WTC11 (cell line): ENCODE results near the gene DUOX1. TPM values are rescaled to one million over a fixed set of nuclear protein-coding genes. Genes with fewer than 3 reads are reported as not detected.
A peak's percentile ranks its signal among the peaks of the same experiment; 100 is the strongest.

Experiments used
- ATAC-seq: fragments of 200-7000 bp; cut with Tn5 transposase; 2 replicates; pipeline ENCODE4 v1.10.0; 2021; ENCODE audit warnings: mild to moderate bottlenecking, moderate library complexity
- CTCF ChIA-PET: fragments of 300-600 bp; sonication (Branson Sonifier 250); formaldehyde crosslinking; loops from one replicate; lab custom pipeline; 2021; ENCODE audit warnings: antibody characterized with exemption; lab: Charles Lee
- POLR2A ChIA-PET: fragments of 350-600 bp; sonication (Branson Sonifier 250); formaldehyde crosslinking; loops from one replicate; lab custom pipeline; 2021; ENCODE audit warnings: antibody characterized with exemption; lab: Charles Lee
- DNase-seq: peaks from one replicate; pipeline ENCODE4 v3.0.0; 2021; ENCODE audit warnings: low spot score
- H3K27ac Mint-ChIP-seq: 2 replicates; pipeline ENCODE4 v1.8.0; 2021; ENCODE audit warnings: mixed read lengths
- H3K27me3 Mint-ChIP-seq: 2 replicates; pipeline ENCODE4 v1.8.0; 2021; ENCODE audit warnings: low read depth, mild to moderate bottlenecking, moderate library complexity, mixed read lengths
- H3K36me3 Mint-ChIP-seq: 2 replicates; pipeline ENCODE4 v1.8.0; 2021; ENCODE audit warnings: mixed read lengths
- H3K4me1 Mint-ChIP-seq: 2 replicates; pipeline ENCODE4 v1.8.0; 2022; ENCODE audit warnings: mixed read lengths
- H3K4me3 Mint-ChIP-seq: 2 replicates; pipeline ENCODE4 v1.8.0; 2021; ENCODE audit warnings: mild to moderate bottlenecking, moderate library complexity, mixed read lengths
- H3K9me3 Mint-ChIP-seq: 2 replicates; pipeline ENCODE4 v1.8.0; 2021; ENCODE audit warnings: mixed read lengths
- ESRRA ChIP-seq: sonication (generic); formaldehyde crosslinking; IDR thresholded peaks from 2 replicates; pipeline ENCODE4 v1.8.1; 2022; ENCODE audit warnings: mild to moderate bottlenecking, missing genetic modification reagents, borderline replicate concordance
- FOXJ3 ChIP-seq: sonication (generic); formaldehyde crosslinking; IDR thresholded peaks from 2 replicates; pipeline ENCODE4 v1.9.0; 2021; ENCODE audit warnings: missing genetic modification reagents, mild to moderate bottlenecking, borderline replicate concordance
- JAZF1 ChIP-seq: fragments of 250-450 bp; sonication (Bioruptor Pico); IDR thresholded peaks from 2 replicates; pipeline ENCODE4 v1.9.0; 2021; ENCODE audit warnings: moderate library complexity, mild to moderate bottlenecking, inconsistent platforms
- KAT7 ChIP-seq: sonication (generic); formaldehyde crosslinking; IDR thresholded peaks from 2 replicates; pipeline ENCODE4 v1.8.1; 2023; ENCODE audit warnings: missing genetic modification reagents, mild to moderate bottlenecking, borderline replicate concordance
- MYBL2 ChIP-seq: sonication (generic); formaldehyde crosslinking; IDR thresholded peaks from 2 replicates; pipeline ENCODE4 v1.8.1; 2023; ENCODE audit warnings: mild to moderate bottlenecking, moderate library complexity, missing genetic modification reagents
- ZNF219 ChIP-seq: sonication (generic); formaldehyde crosslinking; IDR thresholded peaks from 2 replicates; pipeline ENCODE4 v1.8.0; 2023; ENCODE audit warnings: missing genetic modification reagents, mild to moderate bottlenecking, borderline replicate concordance
- ZNF532 ChIP-seq: fragments of 250-450 bp; sonication (Bioruptor Pico); IDR thresholded peaks from 2 replicates; pipeline ENCODE4 v1.9.0; 2021; ENCODE audit warnings: mild to moderate bottlenecking, borderline replicate concordance
- total RNA-seq: library from RNA; stranded (reverse); gene quantifications from 3 replicates; pipeline ENCODE4 v1.2.3, GENCODE V29; 2021
- TF ChIP-seq, protein P1 (sequence below): sonication (generic); formaldehyde crosslinking; IDR thresholded peaks from 2 replicates; pipeline ENCODE4 v1.8.0; 2023; ENCODE audit warnings: missing genetic modification reagents, mild to moderate bottlenecking, borderline replicate concordance
- TF ChIP-seq, protein P2 (sequence below): sonication (generic); formaldehyde crosslinking; IDR thresholded peaks from 2 replicates; pipeline ENCODE4 v1.8.0; 2023; ENCODE audit warnings: mild to moderate bottlenecking, missing genetic modification reagents
- TF ChIP-seq, protein P3 (sequence below): fragments of 250-450 bp; sonication (Bioruptor Pico); IDR thresholded peaks from 2 replicates; pipeline ENCODE4 v2.1.2; 2022; ENCODE audit warnings: mild to moderate bottlenecking, moderate library complexity
- TF ChIP-seq, protein P4 (sequence below): fragments of 250-450 bp; sonication (Bioruptor Pico); IDR thresholded peaks from 2 replicates; pipeline ENCODE4 v1.8.0; 2021; ENCODE audit warnings: mild to moderate bottlenecking

Gene DUOX1
- total RNA-seq, 1 experiment from 2014 or later = 1.3 TPM

GRCh38 chr15:45112591-45113379 is 17.0 kb upstream of the DUOX1 start (continued):
- TF ChIP-seq, protein P1, sequence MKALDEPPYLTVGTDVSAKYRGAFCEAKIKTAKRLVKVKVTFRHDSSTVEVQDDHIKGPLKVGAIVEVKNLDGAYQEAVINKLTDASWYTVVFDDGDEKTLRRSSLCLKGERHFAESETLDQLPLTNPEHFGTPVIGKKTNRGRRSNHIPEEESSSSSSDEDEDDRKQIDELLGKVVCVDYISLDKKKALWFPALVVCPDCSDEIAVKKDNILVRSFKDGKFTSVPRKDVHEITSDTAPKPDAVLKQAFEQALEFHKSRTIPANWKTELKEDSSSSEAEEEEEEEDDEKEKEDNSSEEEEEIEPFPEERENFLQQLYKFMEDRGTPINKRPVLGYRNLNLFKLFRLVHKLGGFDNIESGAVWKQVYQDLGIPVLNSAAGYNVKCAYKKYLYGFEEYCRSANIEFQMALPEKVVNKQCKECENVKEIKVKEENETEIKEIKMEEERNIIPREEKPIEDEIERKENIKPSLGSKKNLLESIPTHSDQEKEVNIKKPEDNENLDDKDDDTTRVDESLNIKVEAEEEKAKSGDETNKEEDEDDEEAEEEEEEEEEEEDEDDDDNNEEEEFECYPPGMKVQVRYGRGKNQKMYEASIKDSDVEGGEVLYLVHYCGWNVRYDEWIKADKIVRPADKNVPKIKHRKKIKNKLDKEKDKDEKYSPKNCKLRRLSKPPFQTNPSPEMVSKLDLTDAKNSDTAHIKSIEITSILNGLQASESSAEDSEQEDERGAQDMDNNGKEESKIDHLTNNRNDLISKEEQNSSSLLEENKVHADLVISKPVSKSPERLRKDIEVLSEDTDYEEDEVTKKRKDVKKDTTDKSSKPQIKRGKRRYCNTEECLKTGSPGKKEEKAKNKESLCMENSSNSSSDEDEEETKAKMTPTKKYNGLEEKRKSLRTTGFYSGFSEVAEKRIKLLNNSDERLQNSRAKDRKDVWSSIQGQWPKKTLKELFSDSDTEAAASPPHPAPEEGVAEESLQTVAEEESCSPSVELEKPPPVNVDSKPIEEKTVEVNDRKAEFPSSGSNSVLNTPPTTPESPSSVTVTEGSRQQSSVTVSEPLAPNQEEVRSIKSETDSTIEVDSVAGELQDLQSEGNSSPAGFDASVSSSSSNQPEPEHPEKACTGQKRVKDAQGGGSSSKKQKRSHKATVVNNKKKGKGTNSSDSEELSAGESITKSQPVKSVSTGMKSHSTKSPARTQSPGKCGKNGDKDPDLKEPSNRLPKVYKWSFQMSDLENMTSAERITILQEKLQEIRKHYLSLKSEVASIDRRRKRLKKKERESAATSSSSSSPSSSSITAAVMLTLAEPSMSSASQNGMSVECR (CRISPR knock-in tag) = no peak
- no peak for TF ChIP-seq JAZF1
- TF ChIP-seq, protein P2, sequence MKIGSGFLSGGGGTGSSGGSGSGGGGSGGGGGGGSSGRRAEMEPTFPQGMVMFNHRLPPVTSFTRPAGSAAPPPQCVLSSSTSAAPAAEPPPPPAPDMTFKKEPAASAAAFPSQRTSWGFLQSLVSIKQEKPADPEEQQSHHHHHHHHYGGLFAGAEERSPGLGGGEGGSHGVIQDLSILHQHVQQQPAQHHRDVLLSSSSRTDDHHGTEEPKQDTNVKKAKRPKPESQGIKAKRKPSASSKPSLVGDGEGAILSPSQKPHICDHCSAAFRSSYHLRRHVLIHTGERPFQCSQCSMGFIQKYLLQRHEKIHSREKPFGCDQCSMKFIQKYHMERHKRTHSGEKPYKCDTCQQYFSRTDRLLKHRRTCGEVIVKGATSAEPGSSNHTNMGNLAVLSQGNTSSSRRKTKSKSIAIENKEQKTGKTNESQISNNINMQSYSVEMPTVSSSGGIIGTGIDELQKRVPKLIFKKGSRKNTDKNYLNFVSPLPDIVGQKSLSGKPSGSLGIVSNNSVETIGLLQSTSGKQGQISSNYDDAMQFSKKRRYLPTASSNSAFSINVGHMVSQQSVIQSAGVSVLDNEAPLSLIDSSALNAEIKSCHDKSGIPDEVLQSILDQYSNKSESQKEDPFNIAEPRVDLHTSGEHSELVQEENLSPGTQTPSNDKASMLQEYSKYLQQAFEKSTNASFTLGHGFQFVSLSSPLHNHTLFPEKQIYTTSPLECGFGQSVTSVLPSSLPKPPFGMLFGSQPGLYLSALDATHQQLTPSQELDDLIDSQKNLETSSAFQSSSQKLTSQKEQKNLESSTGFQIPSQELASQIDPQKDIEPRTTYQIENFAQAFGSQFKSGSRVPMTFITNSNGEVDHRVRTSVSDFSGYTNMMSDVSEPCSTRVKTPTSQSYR (CRISPR knock-in tag) = no peak
- TF ChIP-seq, all 79 proteins: peak for 0

GRCh38 chr15:45113380-45113990 is 16.3 kb upstream of the DUOX1 start:
- no peak for DNase-seq
- POLR2A ChIA-PET = no interaction called here
- H3K27ac Mint-ChIP-seq = no peak overlapping the region
- TF ChIP-seq MYBL2 = no peak
- no peak for TF ChIP-seq FOXJ3
- TF ChIP-seq, all 79 proteins: peak for 0
- Mint-ChIP-seq H3K4me1 (peaks cover 44% of the 10 kb centered on the region), H3K27me3 (peaks cover 100% of the 10 kb centered on the region), H3K36me3 (no peaks in the 10 kb centered on the region), H3K9me3 (no peaks in the 10 kb centered on the region), H3K4me3 (peak overlapping the region; percentile 64)
- ATAC-seq = peak; percentile 3
- CTCF ChIA-PET = interaction anchor here (1.0 to 8.3 kb wide), 7 partner anchors 10 to 425 kb away, joined by 3 to 231 read pairs (median 4); partner anchors contain the start of genes DUOX1 and DUOXA1

DNA sequence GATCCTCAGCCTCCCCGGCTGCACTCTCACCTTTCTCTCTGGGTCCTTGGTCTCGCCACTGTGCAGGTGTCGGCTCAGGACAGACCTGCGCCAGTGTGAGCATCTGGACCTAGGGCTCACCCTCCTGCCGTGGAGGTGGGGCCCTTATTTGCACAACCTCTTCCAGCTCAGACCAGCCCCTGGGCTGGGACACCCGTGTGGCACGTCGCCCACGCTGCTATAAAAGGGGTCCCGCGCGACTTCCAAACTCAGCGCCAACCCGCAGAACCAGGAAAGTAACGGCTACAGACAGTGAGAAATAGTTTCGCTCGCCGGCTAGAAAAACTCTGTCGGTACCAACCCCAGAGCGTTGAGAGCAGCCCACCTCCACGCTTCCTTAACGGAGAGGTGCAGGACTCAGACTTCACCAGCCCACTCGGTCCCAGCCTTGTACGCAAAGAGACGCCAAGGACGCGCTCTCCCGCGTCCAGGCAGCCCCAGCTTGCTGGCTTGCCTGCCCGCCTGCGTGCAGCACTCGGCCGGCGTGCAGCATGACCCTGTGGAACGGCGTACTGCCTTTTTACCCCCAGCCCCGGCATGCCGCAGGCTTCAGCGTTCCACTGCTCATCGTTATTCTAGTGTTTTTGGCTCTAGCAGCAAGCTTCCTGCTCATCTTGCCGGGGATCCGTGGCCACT is 15.6 kb upstream of the DUOX1 start, which contains the start of the genes DUOX2 and DUOXA2:
Gene DUOX2, minus strand, starts transcription at position 97 of the 675 bp plus-strand sequence. CDS start 761 bp downstream, outside the sequence.
Gene DUOXA2, plus strand, starts transcription at position 251 of the 675 bp plus-strand sequence. Its CDS starts 280 bp downstream, at position 531.
- H3K4me1 Mint-ChIP-seq = peaks cover 44% of the 10 kb centered on the region
- ATAC-seq (no peak), DNase-seq (peak; percentile 23)
- ChIA-PET POLR2A (no interaction called here), CTCF (interaction anchor here (1.2 to 8.3 kb wide), 5 partner anchors 9 to 261 kb away, joined by 3 to 231 read pairs (median 4); partner anchors contain the start of genes DUOX1 and DUOXA1)
- H3K27ac Mint-ChIP-seq = no peak within 1 kb of the TSS
- H3K27me3 Mint-ChIP-seq = peaks cover 100% of the 10 kb centered on the region
- H3K36me3 Mint-ChIP-seq = no peaks in the 10 kb centered on the region
- H3K9me3 Mint-ChIP-seq = no peaks in the 10 kb centered on the region
- peak within 1 kb of the TSS; percentile 64 for H3K4me3 Mint-ChIP-seq
- TF ChIP-seq, protein P3, sequence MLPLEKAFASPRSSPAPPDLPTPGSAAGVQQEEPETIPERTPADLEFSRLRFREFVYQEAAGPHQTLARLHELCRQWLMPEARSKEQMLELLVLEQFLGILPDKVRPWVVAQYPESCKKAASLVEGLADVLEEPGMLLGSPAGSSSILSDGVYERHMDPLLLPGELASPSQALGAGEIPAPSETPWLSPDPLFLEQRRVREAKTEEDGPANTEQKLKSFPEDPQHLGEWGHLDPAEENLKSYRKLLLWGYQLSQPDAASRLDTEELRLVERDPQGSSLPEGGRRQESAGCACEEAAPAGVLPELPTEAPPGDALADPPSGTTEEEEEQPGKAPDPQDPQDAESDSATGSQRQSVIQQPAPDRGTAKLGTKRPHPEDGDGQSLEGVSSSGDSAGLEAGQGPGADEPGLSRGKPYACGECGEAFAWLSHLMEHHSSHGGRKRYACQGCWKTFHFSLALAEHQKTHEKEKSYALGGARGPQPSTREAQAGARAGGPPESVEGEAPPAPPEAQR (CRISPR knock-in tag) = no peak
- TF ChIP-seq, protein P4, sequence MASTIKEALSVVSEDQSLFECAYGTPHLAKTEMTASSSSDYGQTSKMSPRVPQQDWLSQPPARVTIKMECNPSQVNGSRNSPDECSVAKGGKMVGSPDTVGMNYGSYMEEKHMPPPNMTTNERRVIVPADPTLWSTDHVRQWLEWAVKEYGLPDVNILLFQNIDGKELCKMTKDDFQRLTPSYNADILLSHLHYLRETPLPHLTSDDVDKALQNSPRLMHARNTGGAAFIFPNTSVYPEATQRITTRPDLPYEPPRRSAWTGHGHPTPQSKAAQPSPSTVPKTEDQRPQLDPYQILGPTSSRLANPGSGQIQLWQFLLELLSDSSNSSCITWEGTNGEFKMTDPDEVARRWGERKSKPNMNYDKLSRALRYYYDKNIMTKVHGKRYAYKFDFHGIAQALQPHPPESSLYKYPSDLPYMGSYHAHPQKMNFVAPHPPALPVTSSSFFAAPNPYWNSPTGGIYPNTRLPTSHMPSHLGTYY = no peak
- no peak for TF ChIP-seq ZNF219 (CRISPR knock-in tag)
- TF ChIP-seq, protein P2 (CRISPR knock-in tag) = no peak
- no peak for TF ChIP-seq ZNF532
- TF ChIP-seq ESRRA (CRISPR knock-in tag) = no peak
- no peak for TF ChIP-seq KAT7 (CRISPR knock-in tag)
